ENCODE measurements around the gene MASP1.
A peak's percentile ranks its signal among the peaks of the same experiment; 100 is the strongest.

MASP1 gene

GRCh38 chr3:187291512-187292132, at the start of gene MASP1:
MASP1 (minus strand) TSS chr3:187291737; CDS start chr3:187291632, 105 bp downstream.
- DNase-seq, result no peak

GRCh38 chr3:187340578-187340977, 49.0 kb upstream of the MASP1 start:
- no peak for DNase-seq

- no peak for DNase-seq
Observed at GRCh38 chr3:187336322-187336721, 44.8 kb upstream of the MASP1 start.

GRCh38 chr3:187334904-187335303, 43.4 kb upstream of the MASP1 start:
- DNase-seq, result no peak

- DNase-seq, result no peak
Observed at GRCh38 chr3:187328691-187329090, 37.2 kb upstream of the MASP1 start.

GRCh38 chr3:187327845-187328244, 36.3 kb upstream of the MASP1 start:
- DNase-seq, result no peak

GRCh38 chr3:187325632-187326031, 34.1 kb upstream of the MASP1 start:
- DNase-seq, result no peak

GRCh38 chr3:187323091-187323490, 31.6 kb upstream of the MASP1 start:
- DNase-seq, result no peak

GRCh38 chr3:187322291-187322690, 30.8 kb upstream of the MASP1 start:
- DNase-seq, result no peak

- no peak for DNase-seq
Observed at GRCh38 chr3:187321766-187322165, 30.2 kb upstream of the MASP1 start.

- DNase-seq, result peak; percentile 4
Observed at GRCh38 chr3:187319699-187320302, 28.3 kb upstream of the MASP1 start.

- DNase-seq, result peak; percentile 32
Observed at GRCh38 chr3:187318819-187319616, 27.5 kb upstream of the MASP1 start.

- DNase-seq, result no peak
Observed at GRCh38 chr3:187315872-187316271, 24.3 kb upstream of the MASP1 start.

GRCh38 chr3:187314176-187314575, 22.6 kb upstream of the MASP1 start:
- no peak for DNase-seq

GRCh38 chr3:187310954-187311470, 19.5 kb upstream of the MASP1 start:
- no peak for DNase-seq

GRCh38 chr3:187310226-187310625, 18.7 kb upstream of the MASP1 start:
- no peak for DNase-seq

GRCh38 chr3:187305881-187306280, 14.3 kb upstream of the MASP1 start:
- no peak for DNase-seq

GRCh38 chr3:187299611-187300010, 8.1 kb upstream of the MASP1 start:
- DNase-seq, result no peak

- no peak for DNase-seq
Observed at GRCh38 chr3:187296911-187297310, 5.4 kb upstream of the MASP1 start.

GRCh38 chr3:187296058-187296457, 4.5 kb upstream of the MASP1 start:
- DNase-seq, result no peak

GRCh38 chr3:187295316-187296034, 3.9 kb upstream of the MASP1 start:
- DNase-seq, result no peak

- no peak for DNase-seq
Observed at GRCh38 chr3:187293516-187294430, 2.2 kb upstream of the MASP1 start.
